CD4-positive, alpha-beta T cell (primary cell): Measurements from ENCODE around the gene ZNF432. TPM values are rescaled to one million over a fixed set of nuclear protein-coding genes. Genes with fewer than 3 reads are reported as not detected.
"Not testable (repeated sequence)": the region's sequence is repeated elsewhere in the genome, so short reads cannot be mapped to it uniquely, and the experiment has no call there.

Experiments used
- ATAC-seq: fragments of 200-7000 bp; cut with Tn5 transposase; one replicate; pipeline ENCODE4 v1.10.0; 2022; ENCODE audit warnings: mild to moderate bottlenecking; ENCODE audit not compliant: poor library complexity
- CTCF ChIA-PET: fragments of 350-600 bp; sonication (Branson Sonifier 250); formaldehyde crosslinking; loops from one replicate; lab custom pipeline; 2021; ENCODE audit warnings: antibody characterized with exemption, inconsistent platforms; lab: Charles Lee
- POLR2A ChIA-PET: fragments of 350-600 bp; sonication (Branson Sonifier 250); formaldehyde crosslinking; loops from one replicate; lab custom pipeline; 2021; ENCODE audit warnings: antibody characterized with exemption, inconsistent platforms; lab: Charles Lee
- DNase-seq, 14 experiments: peaks; one replicate each; pipeline ENCODE4 v3.0.0-alpha.2; 2013 to 2020; ENCODE audit warnings: mixed read lengths in 2 of 14
- H3K27ac ChIP-seq, 2 donors: one replicate each; pipeline versions ENCODE4 v1.5.1 to v1.7.0; 2013; ENCODE audit warnings: low read length in 2 of 2, low read depth in 1 of 2, mild to moderate bottlenecking in 1 of 2
- H3K27me3 ChIP-seq, 2 experiments: 1 replicate in 1 of 2; 2 replicates in 1 of 2; pipeline versions ENCODE4 v1.6.1 to v1.7.0; 2013; ENCODE audit warnings: low read length in 2 of 2, control low read depth in 1 of 2, mild to moderate bottlenecking in 1 of 2, moderate library complexity in 1 of 2; ENCODE audit not compliant: insufficient read depth in 2 of 2, control insufficient read depth in 1 of 2
- H3K36me3 ChIP-seq: one replicate; pipeline ENCODE4 v1.6.1; 2013; ENCODE audit warnings: low read length, control low read depth; ENCODE audit not compliant: insufficient read depth
- H3K4me1 ChIP-seq: one replicate; pipeline ENCODE4 v1.6.1; 2013; ENCODE audit warnings: low read length, control low read depth; ENCODE audit not compliant: insufficient read depth
- H3K4me3 ChIP-seq: one replicate; pipeline ENCODE4 v1.5.1; 2013; ENCODE audit warnings: mild to moderate bottlenecking, low read length, moderate library complexity
- H3K9me3 ChIP-seq, 2 experiments: 1 replicate in 1 of 2; 2 replicates in 1 of 2; pipeline versions ENCODE4 v1.6.1 to v1.7.0; 2013; ENCODE audit warnings: low read length in 2 of 2, mild to moderate bottlenecking in 2 of 2, control low read depth in 1 of 2, moderate library complexity in 1 of 2; ENCODE audit not compliant: control insufficient read depth in 1 of 2, insufficient read depth in 1 of 2
- H3K27ac Mint-ChIP-seq: one replicate; pipeline ENCODE4 v1.8.0; 2020; ENCODE audit warnings: mixed read lengths
- H3K27me3 Mint-ChIP-seq: one replicate; pipeline ENCODE4 v1.8.0; 2021; ENCODE audit warnings: mixed read lengths
- H3K36me3 Mint-ChIP-seq: one replicate; pipeline ENCODE4 v1.8.0; 2021; ENCODE audit warnings: low read depth, mixed read lengths
- H3K4me1 Mint-ChIP-seq: one replicate; pipeline ENCODE4 v1.8.0; 2021; ENCODE audit warnings: low read depth, mixed read lengths
- H3K4me3 Mint-ChIP-seq: one replicate; pipeline ENCODE4 v1.8.0; 2020; ENCODE audit warnings: mild to moderate bottlenecking, mixed read lengths
- H3K9me3 Mint-ChIP-seq: one replicate; pipeline ENCODE4 v1.8.0; 2020; ENCODE audit warnings: mixed read lengths
- CTCF ChIP-seq: fragments of 200-600 bp; IDR thresholded peaks from one replicate; pipeline ENCODE4 v1.8.0; 2022; ENCODE audit warnings: antibody characterized with exemption, mild to moderate bottlenecking
- intact Hi-C, 2 experiments: fragments of 100-400 bp; cut with DNase I in 1 of 2; cut with micrococcal nuclease in 1 of 2; formaldehyde crosslinking; loops; one replicate each; pipeline versions ENCODE4 v1.15.1 to v1.9.0; 2023 to 2025; cut with DNase I, micrococcal nuclease
- total RNA-seq, 174 experiments: library from RNA in 2 of 174; stranded (reverse) in 2 of 174; gene quantifications; one replicate each; pipeline ENCODE4 v1.2.3 and lab custom pipeline; 2021 to 2026

The ZNF432 gene
- total RNA-seq, 2 experiments from 2014 or later = 16.3 to 19.2 TPM

GRCh38 chr19:52069653-52070052, 21.0 kb upstream of the ZNF432 start:
- DNase-seq (no peak), ATAC-seq (no peak)
- H3K4me1 ChIP-seq = no peaks in the 10 kb centered on the region
- no peak overlapping the region for H3K27ac Mint-ChIP-seq
- H3K27ac ChIP-seq = no peak overlapping the region
- POLR2A ChIA-PET = no interaction called here
- intact Hi-C loops = no loop called here
- H3K4me3 Mint-ChIP-seq = no peak overlapping the region
- H3K9me3 Mint-ChIP-seq = peaks cover 39% of the 10 kb centered on the region
- peaks cover 100% of the 10 kb centered on the region for H3K36me3 Mint-ChIP-seq
- no peaks in the 10 kb centered on the region for H3K27me3 ChIP-seq
- CTCF ChIA-PET = no interaction called here
- H3K36me3 ChIP-seq = peaks cover 80% of the 10 kb centered on the region
- H3K4me1 Mint-ChIP-seq = no peaks in the 10 kb centered on the region
- H3K27me3 Mint-ChIP-seq = no peaks in the 10 kb centered on the region
- no peak for TF ChIP-seq CTCF
- H3K4me3 ChIP-seq = no peak overlapping the region
- peaks cover 49 to 100% of the 10 kb centered on the region in 2 experiments for H3K9me3 ChIP-seq

GRCh38 chr19:52066258-52066863, 17.7 kb upstream of the ZNF432 start:
- Histone ChIP-seq H3K36me3 (peaks cover 55% of the 10 kb centered on the region), H3K4me1 (no peaks in the 10 kb centered on the region), H3K27ac (no peak overlapping the region), H3K27me3 (no peaks in the 10 kb centered on the region), H3K4me3 (no peak overlapping the region), H3K9me3 (peaks cover 60 to 99% of the 10 kb centered on the region in 2 experiments)
- Mint-ChIP-seq H3K36me3 (peaks cover 99% of the 10 kb centered on the region), H3K27ac (no peak overlapping the region), H3K4me3 (no peak overlapping the region), H3K4me1 (no peaks in the 10 kb centered on the region), H3K9me3 (peaks cover 36% of the 10 kb centered on the region), H3K27me3 (no peaks in the 10 kb centered on the region)
- intact Hi-C loops = no loop called here
- POLR2A ChIA-PET = no interaction called here
- DNase-seq (no peak), ATAC-seq (no peak)
- no peak for TF ChIP-seq CTCF
- CTCF ChIA-PET = no interaction called here

GRCh38 chr19:52065399-52065798, 16.8 kb upstream of the ZNF432 start:
- H3K4me3 ChIP-seq = no peak overlapping the region
- Mint-ChIP-seq H3K9me3 (peaks cover 29% of the 10 kb centered on the region), H3K27me3 (no peaks in the 10 kb centered on the region), H3K4me3 (no peak overlapping the region), H3K4me1 (no peaks in the 10 kb centered on the region), H3K27ac (no peak overlapping the region), H3K36me3 (peaks cover 99% of the 10 kb centered on the region)
- peaks cover 65 to 99% of the 10 kb centered on the region in 2 experiments for H3K9me3 ChIP-seq
- CTCF ChIA-PET = no interaction called here
- intact Hi-C loops = no loop called here
- no peaks in the 10 kb centered on the region for H3K27me3 ChIP-seq
- no peak for TF ChIP-seq CTCF
- DNase-seq (no peak), ATAC-seq (no peak)
- POLR2A ChIA-PET = no interaction called here
- no peaks in the 10 kb centered on the region for H3K4me1 ChIP-seq
- H3K36me3 ChIP-seq = peaks cover 45% of the 10 kb centered on the region
- no peak overlapping the region for H3K27ac ChIP-seq

- H3K4me3 Mint-ChIP-seq, H3K27me3 Mint-ChIP-seq, intact Hi-C loops, CTCF ChIA-PET, H3K4me1 ChIP-seq, DNase-seq, H3K4me3 ChIP-seq, H3K27ac ChIP-seq, ATAC-seq, H3K36me3 ChIP-seq, H3K27ac Mint-ChIP-seq, H3K4me1 Mint-ChIP-seq, POLR2A ChIA-PET, H3K27me3 ChIP-seq: not testable (repeated sequence)
- H3K9me3 Mint-ChIP-seq = peaks cover 12% of the 10 kb centered on the region
- peaks cover 92% of the 10 kb centered on the region for H3K36me3 Mint-ChIP-seq
- H3K9me3 ChIP-seq = peaks cover 27 to 31% of the 10 kb centered on the region in 2 experiments
Observed at GRCh38 chr19:52056480-52056879, 7.8 kb upstream of the ZNF432 start.

- H3K27ac ChIP-seq, H3K27ac Mint-ChIP-seq, H3K4me3 Mint-ChIP-seq, H3K27me3 Mint-ChIP-seq, H3K4me1 ChIP-seq, H3K27me3 ChIP-seq, intact Hi-C loops, H3K9me3 ChIP-seq, H3K36me3 ChIP-seq, DNase-seq, H3K4me3 ChIP-seq, ATAC-seq, CTCF ChIA-PET: not testable (repeated sequence)
- peaks cover 94% of the 10 kb centered on the region for H3K36me3 Mint-ChIP-seq
- POLR2A ChIA-PET = interaction anchor here (1.4 kb wide), 1 partner anchor 25 kb away, joined by 4 read pairs; no protein-coding TSS in a partner anchor
- H3K9me3 Mint-ChIP-seq = peaks cover 13% of the 10 kb centered on the region
- H3K4me1 Mint-ChIP-seq = peaks cover 29% of the 10 kb centered on the region
Observed at GRCh38 chr19:52051736-52052135, 3.1 kb upstream of the ZNF432 start.
